Liver (tissue), 9 donors: ENCODE data around the gene CFAP45. TPM values are rescaled to one million over a fixed set of nuclear protein-coding genes. Genes with fewer than 3 reads are reported as not detected.

Experiments used
- DNase-seq: peaks from one replicate; pipeline ENCODE4 v3.0.0-alpha.2; 2017; ENCODE audit warnings: low spot score
- H3K27ac ChIP-seq, 2 donors: one replicate each; pipeline ENCODE4 v1.7.0; 2013; ENCODE audit warnings: inconsistent platforms in 2 of 2, low read length in 2 of 2, control low read depth in 1 of 2, low read depth in 1 of 2, mild to moderate bottlenecking in 1 of 2
- H3K27me3 ChIP-seq, 4 donors: one replicate each; pipeline versions ENCODE4 v1.6.1 to v1.7.0; 2013; ENCODE audit warnings: low read length in 3 of 4, inconsistent platforms in 1 of 4, mild to moderate bottlenecking in 1 of 4, moderate library complexity in 1 of 4; ENCODE audit not compliant: control insufficient read depth in 4 of 4, insufficient read depth in 4 of 4
- H3K36me3 ChIP-seq, 4 donors: one replicate each; pipeline versions ENCODE4 v1.6.1 to v1.7.0; 2013; ENCODE audit warnings: low read length in 3 of 4, mild to moderate bottlenecking in 3 of 4, low read depth in 1 of 4, moderate library complexity in 1 of 4; ENCODE audit not compliant: control insufficient read depth in 4 of 4, insufficient read depth in 3 of 4
- H3K4me1 ChIP-seq, 4 donors: one replicate each; pipeline versions ENCODE4 v1.6.1 to v1.7.0; 2013; ENCODE audit warnings: low read length in 3 of 4, mild to moderate bottlenecking in 3 of 4, moderate library complexity in 1 of 4; ENCODE audit not compliant: control insufficient read depth in 4 of 4, insufficient read depth in 4 of 4
- H3K4me3 ChIP-seq, 3 donors: one replicate each; pipeline versions ENCODE4 v1.6.1 to v1.7.0; 2013; ENCODE audit warnings: low read length in 3 of 3, control low read depth in 1 of 3, low read depth in 1 of 3, mild to moderate bottlenecking in 1 of 3
- H3K9ac ChIP-seq, 2 donors: one replicate each; pipeline ENCODE4 v1.7.0; 2013; ENCODE audit warnings: low read length in 2 of 2, mild to moderate bottlenecking in 2 of 2, moderate library complexity in 2 of 2, control low read depth in 1 of 2, low read depth in 1 of 2
- H3K9me3 ChIP-seq, 4 donors: one replicate each; pipeline versions ENCODE4 v1.6.1 to v1.7.0; 2013; ENCODE audit warnings: low read length in 3 of 4; ENCODE audit not compliant: control insufficient read depth in 4 of 4
- ATF3 ChIP-seq: IDR thresholded peaks from 2 replicates; pipeline ENCODE4 v1.6.1; 2016; ENCODE audit warnings: antibody characterized with exemption
- FOXA2 ChIP-seq: IDR thresholded peaks from 2 replicates; pipeline ENCODE4 v1.6.1; 2016; ENCODE audit warnings: antibody characterized with exemption
- GABPA ChIP-seq, 2 donors: IDR thresholded peaks in 1 of 2; conservative IDR thresholded peaks in 1 of 2; 2 replicates each; pipeline ENCODE4 v1.6.1; 2016; ENCODE audit warnings: antibody characterized with exemption in 2 of 2, mild to moderate bottlenecking in 1 of 2, moderate library complexity in 1 of 2
- HNF4A ChIP-seq, 2 donors: conservative IDR thresholded peaks; 2 replicates each; pipeline ENCODE4 v1.6.1; 2016; ENCODE audit warnings: antibody characterized with exemption in 2 of 2, mild to moderate bottlenecking in 2 of 2
- HNF4G ChIP-seq: IDR thresholded peaks from 2 replicates; pipeline ENCODE4 v1.6.1; 2016; ENCODE audit warnings: antibody characterized with exemption
- JUND ChIP-seq, 2 donors: IDR thresholded peaks; 2 replicates each; pipeline ENCODE4 v1.6.1; 2016; ENCODE audit warnings: antibody characterized with exemption in 2 of 2
- RXRA ChIP-seq, 2 donors: IDR thresholded peaks; 2 replicates each; pipeline ENCODE4 v1.6.1; 2017 to 2018; ENCODE audit warnings: antibody characterized with exemption in 2 of 2, mild to moderate bottlenecking in 1 of 2
- TAF1 ChIP-seq: conservative IDR thresholded peaks from 2 replicates; pipeline ENCODE4 v1.6.1; 2016; ENCODE audit warnings: antibody characterized with exemption, mild to moderate bottlenecking
- YY1 ChIP-seq: IDR thresholded peaks from 2 replicates; pipeline ENCODE4 v1.6.1; 2016; ENCODE audit warnings: antibody characterized with exemption, mild to moderate bottlenecking
- WGBS: extraction: QIAGEN DNeasy Blood & Tissue Kit; methylation state at CpG from one replicate; pipeline ENCODE4 v1.1.7; 2013; 5-methylcytosine and 5-hydroxymethylcytosine counted together
- polyA plus RNA-seq, 2 donors: library from polyadenylated mRNA; stranded (reverse) in 1 of 2; unstranded in 1 of 2; fragments of 200-250 nt in 1 of 2; fragments of >200 nt in 1 of 2; fragmentation: Nextera tagmentation in 1 of 2; extraction: Ambion mirVana in 1 of 2; gene quantifications; one replicate each; pipeline versions ENCODE4 v1.2.1 to v1.2.3, GENCODE V29; 2013 to 2015
- total RNA-seq, 2 donors: library from RNA; depleted of rRNA; stranded (reverse); fragments of >200 nt; gene quantifications; one replicate each; pipeline ENCODE4 v1.2.3, GENCODE V29; 2014
- TF ChIP-seq, protein P1 (sequence below): IDR thresholded peaks from 2 replicates; pipeline ENCODE4 v1.6.1; 2016; ENCODE audit warnings: antibody characterized with exemption
- TF ChIP-seq, protein P2 (sequence below): IDR thresholded peaks from 2 replicates; pipeline ENCODE4 v1.6.1; 2016; ENCODE audit warnings: antibody characterized with exemption
- donor health status: healthy.
- donor health status: healthy.
- donor health status: healthy.
- donor health status: healthy.
- donor health status: healthy.

The CFAP45 gene
- total and polyA plus RNA-seq, 4 donors, result 0.03 to 0.24 TPM; not detected in 2

DNA sequence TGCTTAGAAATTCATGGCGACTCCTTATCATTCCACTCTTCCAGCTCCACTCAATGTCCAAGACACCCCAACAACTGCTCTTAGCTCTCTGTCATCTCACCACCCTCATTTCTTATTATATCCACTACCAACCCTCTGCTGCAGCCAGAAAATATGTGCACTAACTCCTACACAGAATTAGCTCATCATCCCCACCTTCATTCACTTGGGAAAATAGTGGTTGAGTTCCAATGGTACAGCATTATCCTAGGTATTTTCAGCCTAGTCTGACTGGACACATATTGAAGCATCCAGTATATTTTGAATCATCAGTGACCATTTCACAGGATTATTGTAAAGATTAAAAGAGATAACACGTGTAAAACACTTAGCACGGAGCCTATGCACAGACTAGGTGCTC is 20.8 kb downstream of the CFAP45 start:
- 83% methylated on average over 3 of the region's 3 CpGs for WGBS
- no peaks in the 10 kb centered on the region for H3K36me3 ChIP-seq
- TF ChIP-seq TAF1 (no peak), ATF3 (no peak), RXRA (IDR thresholded peaks at IDR 0.05) (no peak)
- TF ChIP-seq, protein P1, sequence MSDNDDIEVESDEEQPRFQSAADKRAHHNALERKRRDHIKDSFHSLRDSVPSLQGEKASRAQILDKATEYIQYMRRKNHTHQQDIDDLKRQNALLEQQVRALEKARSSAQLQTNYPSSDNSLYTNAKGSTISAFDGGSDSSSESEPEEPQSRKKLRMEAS, result no peak
- H3K9ac ChIP-seq, result no peak overlapping the region
- H3K4me3 ChIP-seq, result no peak overlapping the region
- no peak overlapping the region for H3K27ac ChIP-seq
- H3K4me1 ChIP-seq, result no peaks in the 10 kb centered on the region
- DNase-seq, result no peak
- no peaks in the 10 kb centered on the region for H3K9me3 ChIP-seq
- no peaks in the 10 kb centered on the region for H3K27me3 ChIP-seq

DNA sequence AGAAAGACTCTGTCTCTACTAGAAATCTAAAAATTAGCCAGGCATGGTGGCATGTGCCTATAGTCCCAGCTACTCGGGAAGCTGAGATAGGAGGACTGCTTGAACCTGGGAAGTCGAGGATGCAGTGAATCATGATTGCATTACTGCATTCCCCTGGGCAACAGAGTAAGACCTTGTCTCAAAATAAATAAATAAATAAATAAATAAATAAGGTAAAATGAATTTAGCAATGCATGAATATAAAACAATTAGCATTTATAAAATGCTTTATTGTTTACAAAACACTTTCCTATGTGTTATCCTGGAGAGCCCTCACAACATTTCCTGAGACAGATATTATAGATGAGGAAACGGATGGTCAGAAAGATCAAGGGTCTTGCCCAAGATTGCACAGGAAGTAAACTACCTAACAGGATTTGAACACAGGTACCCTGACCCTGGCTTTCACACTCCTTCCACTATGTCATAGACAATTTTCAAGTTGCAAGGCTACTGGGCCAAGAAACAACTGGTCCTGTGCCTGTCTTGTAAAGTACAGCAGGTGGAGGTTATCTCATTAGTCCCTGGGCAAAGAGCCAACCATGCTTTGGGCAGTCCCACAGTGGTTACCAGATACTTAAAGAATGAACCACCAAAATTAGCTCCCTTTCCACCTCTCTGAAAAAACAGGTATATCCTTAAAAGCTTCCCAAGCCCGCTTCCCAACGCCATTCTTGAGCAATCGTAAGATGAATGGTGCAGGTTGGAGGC is 22.1 kb downstream of the CFAP45 start:
- TF ChIP-seq JUND (IDR thresholded peaks at IDR 0.05) (no peak), RXRA (IDR thresholded peaks at IDR 0.05) (no peak)
- no peak overlapping the region for H3K27ac ChIP-seq
- no peaks in the 10 kb centered on the region for H3K36me3 ChIP-seq
- DNase-seq, result no peak
- H3K9me3 ChIP-seq, result no peaks in the 10 kb centered on the region
- H3K27me3 ChIP-seq, result no peaks in the 10 kb centered on the region
- no peaks in the 10 kb centered on the region for H3K4me1 ChIP-seq
- H3K4me3 ChIP-seq, result no peak overlapping the region
- H3K9ac ChIP-seq, result no peak overlapping the region
- WGBS, result 97% methylated on average over 6 of the region's 6 CpGs

- Histone ChIP-seq H3K4me1 (no peaks in the 10 kb centered on the region), H3K36me3 (no peaks in the 10 kb centered on the region), H3K27ac (no peak overlapping the region), H3K9me3 (no peaks in the 10 kb centered on the region), H3K4me3 (no peak overlapping the region), H3K9ac (no peak overlapping the region), H3K27me3 (no peaks in the 10 kb centered on the region)
- TF ChIP-seq HNF4A (conservative IDR thresholded peaks at IDR 0.05), result no peak
- TF ChIP-seq YY1, result no peak
- no peak for TF ChIP-seq FOXA2
- TF ChIP-seq HNF4G, result no peak
- no peak for TF ChIP-seq JUND (IDR thresholded peaks at IDR 0.05)
- no peak for TF ChIP-seq GABPA (IDR thresholded peaks at IDR 0.05 in 1 of 2, conservative IDR thresholded peaks at IDR 0.05 in 1 of 2)
- TF ChIP-seq RXRA (IDR thresholded peaks at IDR 0.05), result no peak
- TF ChIP-seq, protein P2, sequence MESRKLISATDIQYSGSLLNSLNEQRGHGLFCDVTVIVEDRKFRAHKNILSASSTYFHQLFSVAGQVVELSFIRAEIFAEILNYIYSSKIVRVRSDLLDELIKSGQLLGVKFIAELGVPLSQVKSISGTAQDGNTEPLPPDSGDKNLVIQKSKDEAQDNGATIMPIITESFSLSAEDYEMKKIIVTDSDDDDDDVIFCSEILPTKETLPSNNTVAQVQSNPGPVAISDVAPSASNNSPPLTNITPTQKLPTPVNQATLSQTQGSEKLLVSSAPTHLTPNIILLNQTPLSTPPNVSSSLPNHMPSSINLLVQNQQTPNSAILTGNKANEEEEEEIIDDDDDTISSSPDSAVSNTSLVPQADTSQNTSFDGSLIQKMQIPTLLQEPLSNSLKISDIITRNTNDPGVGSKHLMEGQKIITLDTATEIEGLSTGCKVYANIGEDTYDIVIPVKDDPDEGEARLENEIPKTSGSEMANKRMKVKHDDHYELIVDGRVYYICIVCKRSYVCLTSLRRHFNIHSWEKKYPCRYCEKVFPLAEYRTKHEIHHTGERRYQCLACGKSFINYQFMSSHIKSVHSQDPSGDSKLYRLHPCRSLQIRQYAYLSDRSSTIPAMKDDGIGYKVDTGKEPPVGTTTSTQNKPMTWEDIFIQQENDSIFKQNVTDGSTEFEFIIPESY, result no peak
- DNase-seq, result no peak
- WGBS, result 85% methylated on average over 4 of the region's 4 CpGs
These were observed 26.3 kb downstream of the CFAP45 start for GRCh38 chr1:159873530-159874143.
